NCI-H226 (cell line): Measurements from ENCODE around the gene TCF7L2.

Source experiments
- DNase-seq: peaks from one replicate; pipeline ENCODE4 v3.0.0-alpha.2; 2015

Gene TCF7L2

DNA sequence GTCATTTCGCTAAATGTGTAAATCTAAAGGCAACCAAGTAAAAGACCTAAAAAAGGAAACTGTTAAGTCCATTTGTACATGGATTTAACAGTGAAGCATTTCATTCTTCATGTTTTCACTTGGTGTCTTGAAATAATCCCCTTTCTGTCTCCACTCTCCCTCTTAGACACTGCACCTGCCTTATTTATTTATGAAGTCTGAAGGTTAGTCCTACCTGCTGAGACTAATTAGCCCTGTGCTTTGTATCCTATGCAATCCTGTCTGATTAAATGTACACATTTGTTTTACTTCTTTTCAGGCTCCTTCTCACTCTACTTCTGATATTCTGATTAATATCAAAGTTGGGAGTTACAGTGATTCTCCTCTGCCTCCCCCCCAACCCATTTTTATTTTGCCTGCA is 1.9 kb upstream of the TCF7L2 start:
- DNase-seq, result no peak

- DNase-seq, result no peak
Observed at GRCh38 chr10:112949143-112949823, 764 bp upstream of the TCF7L2 start.

- DNase-seq, result no peak
Observed at GRCh38 chr10:112950714-112951358, 789 bp downstream of the TCF7L2 start.

DNA sequence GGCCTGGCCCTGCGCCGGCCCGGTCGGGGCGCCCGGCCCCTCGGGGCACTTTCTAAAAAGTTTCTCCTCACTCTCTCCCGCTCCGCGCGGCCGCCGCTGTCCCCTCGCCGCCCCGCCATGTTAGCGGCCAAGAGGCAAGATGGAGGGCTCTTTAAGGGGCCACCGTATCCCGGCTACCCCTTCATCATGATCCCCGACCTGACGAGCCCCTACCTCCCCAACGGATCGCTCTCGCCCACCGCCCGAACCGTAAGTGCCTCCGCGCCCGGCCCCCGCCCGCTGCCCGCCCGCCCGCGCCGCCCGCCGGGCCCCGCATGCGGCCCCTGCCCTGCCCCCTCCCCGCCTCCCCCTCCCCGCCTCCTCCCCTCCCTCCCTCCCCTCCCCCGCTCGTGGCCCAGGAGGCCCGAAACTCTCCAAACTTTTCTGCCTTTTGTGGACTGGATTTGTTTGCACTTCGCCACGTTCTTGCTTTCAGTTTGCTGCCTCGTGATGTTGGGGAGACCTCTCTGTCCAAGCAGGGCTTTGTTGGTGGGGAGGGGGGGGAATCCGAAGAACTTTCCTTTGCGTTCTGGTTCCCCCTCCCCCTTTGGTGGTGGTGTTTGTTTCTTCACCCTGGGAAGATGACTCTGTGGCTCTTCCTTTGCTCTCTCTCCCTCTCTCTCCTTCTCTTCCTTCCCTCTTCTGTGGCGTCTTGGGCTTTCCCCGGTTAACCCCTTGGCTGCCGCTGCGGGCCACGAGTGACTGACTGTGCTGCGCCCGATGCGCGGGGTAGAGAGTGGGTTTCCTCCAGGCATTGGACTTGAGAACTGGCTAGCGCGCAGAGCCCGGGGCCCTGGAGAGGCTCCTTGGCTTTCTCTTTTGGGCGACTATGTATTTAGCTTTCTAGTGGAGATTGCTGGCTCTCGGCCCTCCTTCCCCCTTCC is 1.6 kb downstream of the TCF7L2 start:
- peak; percentile 65 for DNase-seq

DNA sequence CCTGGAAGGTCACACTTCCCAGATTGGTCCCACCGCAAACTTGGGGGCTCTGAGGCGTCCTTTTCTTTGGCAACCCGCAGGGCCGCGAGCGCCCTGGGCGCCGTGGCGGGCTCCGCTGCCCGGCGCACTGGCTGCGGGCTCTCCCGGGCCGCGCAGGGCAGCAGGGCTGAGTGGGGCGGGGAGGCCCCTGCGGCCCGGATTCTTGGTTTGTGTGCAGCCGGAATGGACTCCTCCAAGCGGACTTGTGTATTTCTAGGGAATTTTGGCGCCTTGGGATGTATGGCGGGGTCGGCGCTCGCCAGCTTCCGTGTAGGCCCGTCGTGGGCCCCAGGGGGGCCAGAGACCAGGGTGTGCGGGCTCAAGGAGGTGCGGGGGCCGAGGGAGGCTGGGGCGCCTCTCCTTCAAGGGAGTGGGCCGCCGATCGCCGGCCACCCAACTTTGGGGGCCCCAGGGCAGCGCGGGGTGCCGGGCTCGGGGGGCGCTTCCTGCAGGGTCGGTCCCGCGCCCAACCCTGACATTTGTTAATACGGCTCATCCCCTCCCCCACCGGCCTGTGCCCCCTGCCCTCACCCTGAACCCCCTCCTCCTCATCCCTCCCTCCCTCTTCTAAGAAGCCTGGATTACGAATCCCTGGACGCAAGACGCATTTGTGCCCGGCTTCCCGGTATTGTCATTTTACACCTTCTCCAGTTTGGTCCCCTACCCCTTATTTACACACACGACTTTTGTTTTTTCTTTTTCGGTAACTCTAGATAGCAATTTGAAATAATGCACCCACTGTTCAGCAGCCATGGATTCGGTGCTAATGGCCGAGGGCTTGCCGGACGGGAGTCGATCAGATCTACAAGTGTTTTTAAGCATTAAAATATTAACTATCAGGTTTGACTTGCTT is 2.5 kb downstream of the TCF7L2 start:
- DNase-seq, result no peak

DNA sequence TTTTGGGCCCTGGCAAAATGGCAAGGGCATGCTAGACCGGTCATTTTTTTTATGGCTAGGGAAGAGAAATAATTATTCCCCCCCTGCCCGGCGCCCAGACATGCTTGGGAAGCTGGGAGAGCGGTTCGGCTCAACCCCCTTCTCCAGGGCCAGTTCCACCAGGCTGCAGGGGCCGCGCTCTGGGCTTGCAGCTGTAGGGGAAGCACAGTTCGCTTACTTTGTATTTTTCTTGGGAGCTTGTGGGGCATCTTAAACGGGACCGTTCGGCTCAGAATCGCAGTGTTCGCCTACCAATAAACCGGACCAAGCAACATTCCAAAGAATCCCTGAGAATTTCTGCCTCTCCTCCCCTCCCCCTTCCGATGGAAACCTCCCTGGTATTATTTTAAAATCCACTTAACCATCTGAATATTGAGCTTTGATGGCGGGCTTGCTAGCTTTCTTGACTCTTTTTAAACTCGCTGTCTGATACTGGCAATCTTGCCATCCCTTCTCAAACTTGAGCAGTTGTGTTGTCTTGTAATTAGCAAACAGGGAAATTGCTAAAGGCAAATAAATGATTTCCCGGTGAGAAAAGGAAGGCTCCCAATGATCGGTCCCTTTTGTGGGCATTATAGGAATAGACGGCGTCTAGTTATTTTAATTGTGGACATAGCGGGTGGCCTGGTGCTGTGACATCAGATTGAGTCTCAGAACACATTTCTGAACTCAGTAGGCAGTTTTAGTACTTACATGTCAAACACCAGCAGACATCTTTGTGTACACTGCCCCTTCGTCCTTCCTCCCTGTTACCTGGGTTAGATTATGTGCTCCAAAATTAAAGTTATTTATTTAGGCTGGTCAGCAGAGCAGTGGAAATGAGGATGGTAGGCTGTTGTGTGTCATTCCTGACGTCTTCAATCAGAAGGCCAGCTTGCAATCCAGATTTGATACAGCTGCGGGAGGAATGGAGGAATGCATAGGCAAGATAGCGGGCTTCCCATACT is 3.4 kb downstream of the TCF7L2 start:
- DNase-seq, result no peak

GRCh38 chr10:112954974-112955581 is 5.0 kb downstream of the TCF7L2 start:
- DNase-seq, result no peak

DNA sequence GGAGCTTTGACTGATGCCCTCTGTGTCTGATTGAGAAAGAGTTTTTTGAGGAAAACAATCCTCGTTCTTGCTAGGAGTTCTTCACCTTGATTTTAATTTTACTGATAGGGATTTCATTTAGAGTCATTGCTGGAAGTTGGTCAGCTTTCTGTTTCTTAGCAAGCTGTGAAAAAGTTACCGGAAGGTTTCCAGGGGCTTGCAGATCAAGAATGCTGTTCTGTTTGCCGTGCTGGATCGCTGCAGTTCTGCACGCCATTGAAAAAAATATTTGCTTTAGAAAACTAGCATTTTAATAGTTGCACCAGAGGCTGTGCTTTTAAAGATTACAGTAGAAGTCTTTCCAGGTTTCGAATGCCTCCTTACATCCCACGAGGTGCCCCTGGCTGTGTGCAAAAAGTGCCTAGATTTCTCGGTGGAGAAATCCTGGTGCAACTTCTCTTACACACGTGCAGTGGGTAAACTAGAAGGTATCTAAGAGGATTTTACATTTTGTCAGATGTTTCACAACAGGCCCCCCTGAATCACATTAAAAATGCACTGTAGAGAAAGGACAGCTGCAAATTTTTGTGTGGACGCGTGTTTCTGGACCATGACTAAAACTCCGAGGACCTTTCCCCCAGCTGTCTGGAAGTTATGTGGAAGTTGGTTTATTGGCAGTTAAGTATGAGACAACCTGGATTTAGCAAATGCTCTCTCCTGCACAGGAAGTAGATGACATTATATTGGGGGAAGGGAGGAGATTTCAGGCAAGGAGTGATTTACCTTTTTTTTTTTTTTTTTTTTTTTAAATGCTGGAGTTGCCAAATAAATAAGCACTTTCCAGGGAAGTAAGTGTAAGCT is 5.8 kb downstream of the TCF7L2 start:
- DNase-seq, result no peak

- no peak for DNase-seq
Observed at GRCh38 chr10:112956631-112957350, 6.7 kb downstream of the TCF7L2 start.

GRCh38 chr10:112957640-112958092 is 7.6 kb downstream of the TCF7L2 start:
- no peak for DNase-seq

DNA sequence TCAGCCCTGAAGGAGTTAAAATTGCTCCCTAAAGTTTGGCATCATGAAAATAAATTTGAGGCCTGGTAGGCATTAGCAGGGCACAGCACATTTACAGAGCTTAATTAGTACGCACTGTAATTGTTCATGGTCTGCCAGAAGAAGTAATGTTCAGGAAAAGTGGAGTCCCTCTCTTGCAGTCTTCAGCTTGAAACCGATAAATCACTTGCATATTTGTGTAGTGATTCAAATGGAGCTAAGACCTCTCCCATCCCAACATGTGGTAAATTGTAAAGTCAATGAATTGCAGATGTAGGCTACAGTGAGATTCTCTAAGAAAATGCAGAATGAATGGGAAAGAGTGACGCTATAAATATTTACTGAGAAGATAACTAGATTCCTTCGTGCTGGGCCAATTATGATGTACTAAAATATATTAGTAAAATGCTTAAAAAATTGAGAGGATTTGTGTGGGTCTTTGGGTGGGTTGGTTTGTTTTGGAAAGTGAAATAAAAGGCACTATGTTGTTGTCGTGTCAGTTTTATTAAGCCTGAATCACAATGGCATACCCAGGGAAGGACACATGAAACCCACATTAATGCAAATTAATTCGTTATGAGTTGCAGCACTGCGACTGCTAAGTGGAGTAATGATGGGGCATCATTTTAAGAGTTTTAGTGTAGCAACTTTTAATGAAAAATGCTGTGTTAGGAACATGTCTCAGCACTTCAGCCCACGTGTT is 8.4 kb downstream of the TCF7L2 start:
- DNase-seq, result no peak

- no peak for DNase-seq
Observed at GRCh38 chr10:112959207-112959838, 9.3 kb downstream of the TCF7L2 start.

GRCh38 chr10:112960151-112960681 is 10.2 kb downstream of the TCF7L2 start:
- no peak for DNase-seq

DNA sequence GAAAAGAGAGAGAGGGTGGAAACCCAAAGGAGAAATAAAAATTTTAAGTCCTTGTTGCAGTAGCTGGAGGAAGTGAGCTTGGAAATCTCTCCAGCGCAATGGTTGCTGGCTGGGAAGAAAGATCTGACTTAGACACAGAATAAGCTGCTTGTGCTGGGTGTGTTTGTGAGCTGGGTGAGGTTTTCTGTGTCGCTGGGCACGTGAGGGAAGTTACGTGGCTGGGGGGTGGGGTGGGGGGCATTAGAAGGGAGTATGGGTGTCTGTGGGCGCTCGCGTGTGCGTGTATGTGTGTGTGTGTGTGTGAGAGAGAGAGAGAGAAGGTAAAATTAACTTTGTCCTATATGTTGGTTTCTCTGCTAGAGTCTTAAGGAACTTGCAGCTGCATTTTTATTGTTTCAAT is 11.6 kb downstream of the TCF7L2 start:
- DNase-seq, result no peak

- DNase-seq, result no peak
Observed at GRCh38 chr10:112962343-112962742, 12.3 kb downstream of the TCF7L2 start.

DNA sequence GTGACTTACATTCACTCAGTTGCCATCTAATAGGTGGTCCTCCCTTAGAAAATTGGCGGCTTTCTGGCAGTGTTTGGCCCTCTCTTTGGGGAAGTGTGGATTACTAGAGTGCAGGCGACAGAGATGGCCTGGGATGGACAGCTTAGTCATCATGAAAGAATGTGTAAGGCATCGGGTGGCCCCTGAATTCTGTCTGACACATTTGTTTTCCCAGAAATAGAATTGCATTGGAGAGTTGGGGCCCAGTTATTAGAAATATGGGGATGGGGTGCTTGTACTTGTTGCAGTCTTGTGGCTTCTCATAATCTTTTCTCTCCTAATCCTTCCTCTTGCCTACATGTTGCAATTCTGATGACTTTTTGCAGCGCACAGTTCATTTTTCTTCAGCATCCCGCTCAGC is 13.8 kb downstream of the TCF7L2 start:
- no peak for DNase-seq

DNA sequence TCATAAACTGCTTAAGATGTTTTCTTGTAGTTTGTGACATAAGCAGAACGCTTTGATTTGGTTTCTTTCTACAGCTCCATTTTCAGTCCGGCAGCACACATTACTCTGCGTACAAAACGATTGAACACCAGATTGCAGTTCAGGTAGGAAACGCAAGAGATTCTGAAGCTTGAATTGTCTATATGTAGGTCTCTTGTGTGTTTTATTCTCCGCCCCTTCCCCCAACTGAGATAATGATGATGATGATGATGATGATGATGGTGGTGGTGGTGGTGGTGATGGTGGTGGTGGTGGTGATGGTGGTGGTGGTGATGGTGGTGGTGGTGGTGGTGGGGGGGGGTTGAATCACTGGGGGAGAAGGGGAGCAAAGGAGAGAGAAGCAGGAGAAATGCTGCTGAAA is 14.4 kb downstream of the TCF7L2 start:
- no peak for DNase-seq
